Muscle of leg (tissue), 11 donors: ENCODE measurements around the gene DCTN3. TPM values are rescaled to one million over a fixed set of nuclear protein-coding genes. Genes with fewer than 3 reads are reported as not detected.
A peak's percentile ranks its signal among the peaks of the same experiment; 100 is the strongest.

Source experiments
- DNase-seq: peaks from one replicate; pipeline ENCODE4 v3.0.0; 2013
- H3K27ac ChIP-seq: one replicate; pipeline ENCODE4 v1.5.1; 2013; ENCODE audit warnings: mild to moderate bottlenecking, low read length, control low read depth
- H3K27me3 ChIP-seq: one replicate; pipeline ENCODE4 v1.6.1; 2013; ENCODE audit warnings: low read length; ENCODE audit not compliant: control insufficient read depth, insufficient read depth
- H3K36me3 ChIP-seq: one replicate; pipeline ENCODE4 v1.6.1; 2013; ENCODE audit warnings: low read length; ENCODE audit not compliant: control insufficient read depth, insufficient read depth
- H3K4me1 ChIP-seq: one replicate; pipeline ENCODE4 v1.6.1; 2013; ENCODE audit warnings: low read length; ENCODE audit not compliant: control insufficient read depth, insufficient read depth
- H3K4me3 ChIP-seq: one replicate; pipeline ENCODE4 v1.5.1; 2013; ENCODE audit warnings: low read length, control low read depth
- H3K9me3 ChIP-seq: replicated peaks from 2 replicates; pipeline ENCODE4 v1.6.1; 2013; ENCODE audit warnings: low read depth, low read length; ENCODE audit not compliant: control insufficient read depth
- WGBS: methylation state at CpG from one replicate; pipeline ENCODE4 v1.1.5; 2013; ENCODE audit warnings: missing lambda C conversion rate; ENCODE audit not compliant: insufficient coverage; 5-methylcytosine and 5-hydroxymethylcytosine counted together
- polyA plus RNA-seq, 8 donors: library from polyadenylated mRNA; unstranded; fragments of 120-200 nt; gene quantifications; one replicate each; pipeline versions ENCODE4 v1.2.1 to v1.2.3, GENCODE V29; 2013; ENCODE audit warnings: inconsistent platforms in 1 of 8, low replicate concordance in 1 of 8; ENCODE audit not compliant: insufficient read length in 8 of 8, insufficient read depth in 1 of 8
- total RNA-seq: library from RNA; stranded (reverse); fragments of 120-200 nt; gene quantifications from one replicate; pipeline ENCODE4 v1.2.4, GENCODE V29; 2013

The DCTN3 gene
- total and polyA plus RNA-seq, 9 donors, result 67.4 to 78.7 (median 71.1) TPM

DNA sequence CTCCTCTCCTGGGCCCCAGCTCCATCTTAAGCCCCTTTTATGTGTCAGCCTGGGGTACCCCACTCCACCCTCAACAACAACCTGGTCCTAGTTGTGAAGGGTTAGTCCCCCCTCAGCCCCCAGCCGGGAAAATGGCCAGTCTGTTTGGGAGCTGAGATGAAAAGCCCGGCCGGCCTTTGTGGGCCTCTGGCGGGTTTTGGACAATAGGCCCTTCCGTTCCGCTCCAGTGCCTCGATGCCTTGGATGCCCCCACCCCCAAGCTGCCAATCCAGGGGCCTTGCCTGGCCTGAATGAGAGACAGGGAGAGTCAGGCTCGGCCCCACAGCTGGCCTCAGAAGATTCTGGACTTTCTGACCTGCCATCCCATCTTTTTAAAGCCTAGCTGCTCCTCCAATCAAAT is 39.9 kb downstream of the DCTN3 start:
- WGBS, result 42% methylated on average over 6 of the region's 8 CpGs
- no peaks in the 10 kb centered on the region for H3K9me3 ChIP-seq
- H3K36me3 ChIP-seq, result no peaks in the 10 kb centered on the region
- no peak overlapping the region for H3K4me3 ChIP-seq
- H3K27me3 ChIP-seq, result peaks cover 88% of the 10 kb centered on the region
- DNase-seq, result no peak
- no peak overlapping the region for H3K27ac ChIP-seq
- peaks cover 39% of the 10 kb centered on the region for H3K4me1 ChIP-seq

DNA sequence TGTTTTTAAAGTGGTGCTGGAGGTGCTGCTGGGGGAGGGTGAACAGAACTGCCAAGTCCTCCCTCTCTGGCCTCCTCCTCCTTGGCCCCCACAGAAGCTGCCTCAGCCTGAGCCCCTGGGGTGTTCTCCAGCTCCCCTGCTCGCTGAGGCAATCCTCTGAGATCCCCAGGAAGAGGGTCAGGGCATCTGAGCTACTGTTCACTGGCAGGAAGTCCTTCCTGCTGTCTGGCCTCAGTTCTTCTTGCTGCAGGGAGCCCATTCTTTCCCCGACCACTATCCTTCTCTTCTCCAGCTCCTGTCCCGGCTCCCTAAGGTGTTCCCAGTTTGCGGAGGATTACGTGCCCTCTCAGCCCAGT is 40.5 kb downstream of the DCTN3 start:
- Histone ChIP-seq H3K36me3 (no peaks in the 10 kb centered on the region), H3K27ac (no peak overlapping the region), H3K9me3 (no peaks in the 10 kb centered on the region), H3K27me3 (peaks cover 83% of the 10 kb centered on the region), H3K4me1 (peaks cover 44% of the 10 kb centered on the region), H3K4me3 (no peak overlapping the region)
- 41% methylated on average over 5 of the region's 5 CpGs for WGBS
- no peak for DNase-seq

DNA sequence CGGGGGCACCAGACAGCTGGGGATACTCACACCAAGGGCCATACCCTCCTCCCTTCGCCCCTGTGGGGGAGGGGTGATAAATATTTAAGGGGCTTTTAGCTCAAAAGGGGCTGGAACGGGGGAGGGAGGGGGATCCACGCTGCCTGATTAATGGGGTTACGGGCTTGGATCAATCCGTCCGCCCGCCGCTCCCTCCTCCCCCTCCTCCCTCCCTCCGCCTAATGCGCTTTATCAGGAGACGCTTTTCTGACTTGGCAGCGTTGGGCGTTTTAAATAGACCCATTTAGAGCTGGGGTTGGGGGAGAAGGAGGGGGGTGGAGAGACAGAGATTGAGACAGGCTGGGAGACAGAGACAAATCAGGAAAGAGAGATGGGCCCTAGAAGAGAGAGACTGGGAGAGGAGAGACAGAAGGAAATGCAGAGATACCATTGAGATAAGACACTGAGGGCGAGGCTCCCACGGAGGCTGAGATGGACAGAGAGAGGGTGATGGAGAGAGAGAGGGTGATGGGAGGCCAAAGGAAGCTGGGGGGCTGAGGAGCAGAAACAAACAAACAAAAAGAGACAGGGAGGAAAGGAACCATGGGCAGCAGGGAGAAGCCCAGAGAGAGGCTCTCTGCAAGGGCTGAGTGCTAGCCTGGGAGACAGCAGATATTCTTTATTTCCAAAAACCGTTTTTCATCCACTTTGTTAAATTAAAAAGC is 41.0 kb downstream of the DCTN3 start:
- Histone ChIP-seq H3K27ac (peak overlapping the region; percentile 73), H3K36me3 (no peaks in the 10 kb centered on the region), H3K9me3 (no peaks in the 10 kb centered on the region), H3K4me1 (peaks cover 50% of the 10 kb centered on the region), H3K27me3 (peaks cover 77% of the 10 kb centered on the region), H3K4me3 (no peak overlapping the region)
- DNase-seq, result peak; percentile 64
- 22% methylated on average over 5 of the region's 17 CpGs for WGBS

DNA sequence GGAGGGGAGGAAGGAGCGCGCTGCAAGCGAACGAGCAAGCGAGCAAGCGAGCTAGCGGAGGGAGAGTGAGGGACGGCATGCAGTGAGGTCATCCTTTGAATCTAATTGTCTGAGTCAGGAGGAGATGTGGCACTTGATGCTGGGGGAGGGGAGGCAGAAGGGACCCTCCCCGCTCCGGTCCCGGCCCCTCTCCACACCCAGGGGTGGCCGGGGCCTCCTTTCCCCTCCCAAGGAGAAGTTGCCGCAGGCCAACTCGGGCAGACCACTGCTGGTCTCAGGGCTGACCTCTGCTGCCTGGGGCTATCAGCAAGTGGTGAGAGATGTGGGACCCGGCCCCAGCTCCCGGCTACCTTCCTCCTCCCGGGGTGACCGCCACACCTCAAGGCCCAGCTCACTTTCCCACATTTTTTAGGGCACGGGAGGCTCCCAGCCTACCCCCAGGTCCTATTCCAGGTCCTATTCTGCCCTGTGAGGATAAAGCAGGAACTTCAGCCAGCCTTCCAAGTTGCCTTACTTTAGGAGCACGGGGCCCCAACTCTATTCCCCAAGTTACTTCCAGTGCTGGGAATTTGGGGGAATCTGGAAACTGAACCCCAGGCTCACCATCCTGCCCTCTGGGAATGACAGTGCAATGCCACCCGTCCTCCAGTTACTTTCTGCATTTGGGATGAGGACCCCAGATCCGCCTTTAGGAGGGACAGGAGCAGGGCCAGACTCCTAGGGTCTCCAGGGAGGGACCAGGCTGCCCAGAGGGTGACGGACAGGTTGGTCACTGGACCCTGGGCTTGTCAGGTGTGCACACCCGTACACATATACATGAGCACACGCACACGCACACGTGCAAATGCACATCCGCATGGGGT is 41.8 kb downstream of the DCTN3 start:
- H3K27ac ChIP-seq, result peak overlapping the region; percentile 73
- no peaks in the 10 kb centered on the region for H3K36me3 ChIP-seq
- WGBS, result 14% methylated on average over 14 of the region's 28 CpGs
- no peaks in the 10 kb centered on the region for H3K9me3 ChIP-seq
- H3K27me3 ChIP-seq, result peaks cover 71% of the 10 kb centered on the region
- H3K4me1 ChIP-seq, result peaks cover 57% of the 10 kb centered on the region
- DNase-seq, result peak; percentile 88
- peak overlapping the region; percentile 23 for H3K4me3 ChIP-seq

DNA sequence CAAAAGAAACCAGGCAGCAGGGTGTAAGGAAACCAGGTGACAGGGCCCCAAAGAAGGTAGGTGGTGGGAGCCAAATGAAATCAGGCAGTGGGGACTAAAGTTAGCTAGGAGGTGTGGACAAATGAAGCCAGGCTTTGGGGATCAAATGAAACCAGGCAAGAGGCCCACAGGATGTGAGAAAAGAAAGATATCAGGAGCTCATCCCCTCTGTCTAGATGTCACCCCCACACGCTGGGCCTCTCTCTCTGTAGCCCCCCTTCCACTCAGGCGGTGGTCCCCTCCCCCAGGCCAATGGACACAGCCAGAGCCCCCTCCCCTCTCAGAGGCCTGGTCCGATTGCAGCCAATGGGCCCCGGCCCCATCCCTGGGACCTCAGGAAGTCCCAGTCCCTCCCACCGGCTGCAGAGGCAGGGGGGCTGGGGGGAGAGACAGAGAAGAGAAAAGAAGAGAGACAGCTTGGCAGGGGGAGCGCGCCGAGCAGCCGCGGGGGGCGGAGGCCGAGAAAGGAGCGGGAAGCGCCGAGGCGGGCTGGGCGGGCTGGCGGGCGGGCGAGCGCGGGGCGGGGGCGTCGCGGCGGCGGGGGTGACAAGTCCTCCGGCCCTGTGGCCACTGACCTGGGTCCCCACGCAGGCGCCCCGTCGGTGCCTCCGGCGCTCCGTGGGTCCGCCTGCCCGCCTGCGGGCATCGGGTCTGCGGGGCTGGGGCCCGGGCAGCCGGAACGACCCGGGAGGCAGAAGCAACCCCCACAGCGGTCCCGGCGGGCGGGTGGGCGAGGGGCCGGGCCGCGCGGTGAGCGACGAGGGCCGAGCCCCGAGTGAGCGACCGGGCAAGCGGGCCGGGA is 42.7 kb downstream of the DCTN3 start:
- DNase-seq, result peak; percentile 96
- Histone ChIP-seq H3K4me1 (peaks cover 63% of the 10 kb centered on the region), H3K36me3 (no peaks in the 10 kb centered on the region), H3K27me3 (peaks cover 63% of the 10 kb centered on the region), H3K9me3 (no peaks in the 10 kb centered on the region), H3K4me3 (peak overlapping the region; percentile 23), H3K27ac (peak overlapping the region; percentile 73)
- WGBS, result under 1% methylated on average over 58 of the region's 62 CpGs

DNA sequence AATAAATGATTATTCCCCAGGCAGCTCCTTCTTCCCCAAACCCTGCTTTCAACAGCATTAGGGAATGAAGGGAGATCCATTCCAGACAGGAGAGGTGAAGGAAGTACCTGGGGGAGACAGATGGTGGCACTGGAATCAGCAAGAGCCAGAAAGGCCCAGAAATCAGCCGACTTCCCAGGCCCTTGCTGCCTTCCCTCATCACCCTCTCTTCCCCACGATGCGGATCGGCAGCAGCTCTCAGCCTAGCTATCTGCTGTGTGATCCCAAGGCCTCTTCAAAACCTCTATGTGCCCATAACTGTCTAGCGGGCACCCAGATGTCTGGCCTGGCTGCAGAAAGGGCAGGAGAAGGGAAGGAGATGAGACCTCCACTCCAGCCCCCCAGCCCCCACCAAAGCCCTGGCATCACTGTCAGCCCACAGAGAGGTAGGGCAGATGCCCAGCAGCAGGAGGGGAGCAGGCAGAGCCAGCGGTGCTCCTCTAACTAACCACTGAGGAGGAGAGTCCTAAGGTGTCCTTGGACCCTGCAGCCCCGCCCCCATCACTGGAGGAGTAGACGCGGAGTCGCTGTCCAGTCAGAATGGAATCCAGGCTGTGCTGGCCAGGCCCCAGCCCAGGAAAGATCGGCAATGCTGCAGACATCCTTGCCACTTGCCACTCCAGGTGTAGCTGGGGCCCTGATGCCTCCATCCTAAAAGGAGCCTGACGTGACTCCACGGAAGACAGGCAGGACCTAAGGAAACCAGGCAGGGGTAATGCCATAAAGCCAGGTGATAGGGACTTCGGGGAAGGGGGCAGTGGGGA is 43.5 kb downstream of the DCTN3 start:
- H3K4me1 ChIP-seq, result peaks cover 69% of the 10 kb centered on the region

DNA sequence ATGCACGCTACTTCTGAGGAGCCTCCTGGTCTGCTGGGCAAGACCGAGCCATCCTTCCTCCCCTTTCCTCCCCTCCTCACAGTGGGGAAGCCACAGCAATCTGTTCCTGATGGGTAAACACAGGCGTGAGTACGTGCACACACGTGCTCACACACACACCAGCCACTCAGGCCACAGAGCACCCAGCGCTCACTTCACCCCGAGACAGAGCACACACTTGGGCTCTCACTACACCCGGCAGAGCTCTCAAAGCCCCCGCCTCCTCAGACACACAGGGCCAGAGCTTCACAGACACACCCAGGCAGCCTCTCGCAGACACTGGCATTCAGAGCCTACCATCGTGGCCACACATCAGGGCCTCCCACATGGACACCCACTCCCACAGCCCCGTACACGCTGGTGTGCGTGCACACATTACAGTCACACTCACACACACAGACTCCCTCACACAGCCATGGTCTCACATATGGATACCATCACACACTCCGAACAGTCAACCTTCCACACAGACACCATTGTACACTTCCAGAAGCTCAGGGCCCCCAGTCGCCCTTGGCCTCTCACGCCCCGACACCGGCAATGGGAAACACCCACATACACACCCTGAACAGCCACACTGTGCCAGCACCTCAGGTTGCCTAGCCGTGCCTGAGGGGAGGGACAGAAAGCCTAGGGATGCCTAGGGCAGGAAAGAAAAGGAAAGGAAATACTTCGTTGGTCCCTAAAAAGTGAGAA is 44.3 kb downstream of the DCTN3 start:
- Histone ChIP-seq H3K27ac (peak overlapping the region; percentile 2), H3K27me3 (peaks cover 51% of the 10 kb centered on the region), H3K36me3 (no peaks in the 10 kb centered on the region), H3K4me1 (peaks cover 77% of the 10 kb centered on the region), H3K9me3 (no peaks in the 10 kb centered on the region), H3K4me3 (no peak overlapping the region)
- WGBS, result 46% methylated on average over 15 of the region's 21 CpGs
- DNase-seq, result no peak

More for the DNA sequence above, 43.5 kb downstream of the DCTN3 start:
- Histone ChIP-seq H3K9me3 (no peaks in the 10 kb centered on the region), H3K36me3 (no peaks in the 10 kb centered on the region), H3K27ac (peak overlapping the region; percentile 64), H3K4me3 (no peak overlapping the region), H3K27me3 (peaks cover 58% of the 10 kb centered on the region)
- WGBS, result 24% methylated on average over 9 of the region's 14 CpGs
- DNase-seq, result peak; percentile 74

DNA sequence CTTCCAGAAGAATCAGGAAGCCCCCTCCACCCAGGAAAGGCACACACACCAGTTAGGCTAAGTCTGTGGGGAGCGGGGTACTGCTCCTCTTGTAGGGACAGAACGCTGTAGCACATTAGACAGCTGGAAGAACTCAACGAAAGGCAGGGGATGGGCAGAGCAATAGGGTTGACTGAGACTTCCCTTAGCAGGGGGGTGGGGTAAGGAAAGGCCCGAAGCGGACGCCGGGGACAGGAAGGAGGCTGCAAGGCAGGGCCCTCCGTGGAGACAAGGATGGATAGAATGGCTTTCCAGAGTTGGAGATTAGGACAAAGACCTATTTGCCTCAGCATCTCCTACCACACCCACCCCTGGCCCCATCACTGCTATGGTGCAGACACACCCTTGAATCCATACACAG is 45.1 kb downstream of the DCTN3 start:
- no peak overlapping the region for H3K4me3 ChIP-seq
- no peaks in the 10 kb centered on the region for H3K9me3 ChIP-seq
- H3K4me1 ChIP-seq, result peaks cover 84% of the 10 kb centered on the region
- peaks cover 43% of the 10 kb centered on the region for H3K27me3 ChIP-seq
- WGBS, result 17% methylated on average over 2 of the region's 8 CpGs
- no peaks in the 10 kb centered on the region for H3K36me3 ChIP-seq
- peak overlapping the region; percentile 25 for H3K27ac ChIP-seq
- DNase-seq, result no peak

DNA sequence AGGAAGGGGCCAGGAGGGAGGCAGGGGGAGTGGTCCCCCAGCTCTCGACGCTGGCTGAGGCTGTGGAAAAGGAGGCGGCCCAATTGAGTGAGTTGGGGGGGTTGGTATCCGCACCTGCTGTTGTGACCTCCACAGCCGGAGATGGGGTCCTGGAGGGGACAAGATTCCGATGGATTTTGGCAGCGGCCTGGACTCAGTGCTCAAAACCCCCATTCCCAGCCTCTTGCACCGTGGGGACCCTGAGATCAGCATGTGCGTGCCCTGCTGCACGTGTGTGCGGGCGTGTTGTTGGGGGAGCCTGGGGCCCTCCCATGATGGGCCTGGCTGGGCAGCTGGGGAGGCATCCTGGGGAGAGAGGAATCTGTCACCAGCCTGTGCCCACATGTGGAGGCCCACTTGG is 45.7 kb downstream of the DCTN3 start:
- peaks cover 37% of the 10 kb centered on the region for H3K27me3 ChIP-seq
- no peaks in the 10 kb centered on the region for H3K9me3 ChIP-seq
- H3K36me3 ChIP-seq, result no peaks in the 10 kb centered on the region
- peak; percentile 85 for DNase-seq
- peaks cover 86% of the 10 kb centered on the region for H3K4me1 ChIP-seq
- WGBS, result 37% methylated on average over 11 of the region's 12 CpGs
- peak overlapping the region; percentile 79 for H3K27ac ChIP-seq
- H3K4me3 ChIP-seq, result no peak overlapping the region
